HepG2 (cell line): ENCODE measurements around the gene RPS6KL1.

Experiments used
- AHR ChIP-seq: IDR thresholded peaks from 2 replicates; pipeline ENCODE4 v1.6.1; 2018; ENCODE audit warnings: missing genetic modification reagents, missing compliant biosample characterization
- CHD2 ChIP-seq: IDR thresholded peaks from 2 replicates; pipeline ENCODE4 v1.6.1; 2011; ENCODE audit warnings: low read depth, low read length, improper control_type of control experiment
- EEA1 ChIP-seq: sonication (generic); formaldehyde crosslinking; IDR thresholded peaks from 2 replicates; pipeline ENCODE4 v1.5.1; 2020; ENCODE audit warnings: mild to moderate bottlenecking, missing genetic modification reagents, borderline replicate concordance
- POLR2AphosphoS5 ChIP-seq: IDR thresholded peaks from 2 replicates; pipeline ENCODE4 v1.6.1; 2012; ENCODE audit warnings: low read depth, low read length
- ZNF124 ChIP-seq: sonication (generic); formaldehyde crosslinking; IDR thresholded peaks from 2 replicates; pipeline ENCODE4 v1.4.0; 2020; ENCODE audit warnings: missing genetic modification reagents
- ZSCAN9 ChIP-seq: IDR thresholded peaks from 2 replicates; pipeline ENCODE4 v1.6.1; 2016; ENCODE audit warnings: borderline replicate concordance
- TF ChIP-seq, protein P1 (sequence below): sonication (generic); formaldehyde crosslinking; conservative IDR thresholded peaks from 2 replicates; pipeline ENCODE4 v1.8.0; 2022; ENCODE audit warnings: missing genetic modification reagents
- TF ChIP-seq, protein P2 (sequence below): sonication (generic); formaldehyde crosslinking; conservative IDR thresholded peaks from 2 replicates; pipeline ENCODE4 v1.8.0; 2022; ENCODE audit warnings: mild to moderate bottlenecking, moderate library complexity, missing genetic modification reagents

DNA sequence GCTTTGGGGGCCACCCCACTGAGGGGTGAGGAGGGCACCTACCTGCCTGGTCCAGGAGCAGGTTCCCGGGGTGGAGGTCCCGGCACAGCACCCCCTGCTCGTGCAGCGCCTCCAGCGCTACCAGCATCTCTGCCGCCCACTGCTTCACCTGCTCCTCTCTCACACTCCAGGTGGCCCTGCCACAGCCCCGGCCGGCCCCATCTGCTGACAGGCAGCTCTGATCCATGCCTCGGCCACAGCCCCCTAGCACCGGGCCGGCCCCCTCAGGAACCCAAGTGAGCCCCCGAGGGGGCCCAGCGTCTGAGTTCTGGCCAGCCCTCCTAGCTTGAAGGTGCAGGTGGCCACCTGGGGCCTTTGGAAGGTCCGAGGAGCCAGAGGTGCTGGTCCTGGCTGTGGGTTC, 13.6 kb downstream of the RPS6KL1 start:
- TF ChIP-seq, protein P1, sequence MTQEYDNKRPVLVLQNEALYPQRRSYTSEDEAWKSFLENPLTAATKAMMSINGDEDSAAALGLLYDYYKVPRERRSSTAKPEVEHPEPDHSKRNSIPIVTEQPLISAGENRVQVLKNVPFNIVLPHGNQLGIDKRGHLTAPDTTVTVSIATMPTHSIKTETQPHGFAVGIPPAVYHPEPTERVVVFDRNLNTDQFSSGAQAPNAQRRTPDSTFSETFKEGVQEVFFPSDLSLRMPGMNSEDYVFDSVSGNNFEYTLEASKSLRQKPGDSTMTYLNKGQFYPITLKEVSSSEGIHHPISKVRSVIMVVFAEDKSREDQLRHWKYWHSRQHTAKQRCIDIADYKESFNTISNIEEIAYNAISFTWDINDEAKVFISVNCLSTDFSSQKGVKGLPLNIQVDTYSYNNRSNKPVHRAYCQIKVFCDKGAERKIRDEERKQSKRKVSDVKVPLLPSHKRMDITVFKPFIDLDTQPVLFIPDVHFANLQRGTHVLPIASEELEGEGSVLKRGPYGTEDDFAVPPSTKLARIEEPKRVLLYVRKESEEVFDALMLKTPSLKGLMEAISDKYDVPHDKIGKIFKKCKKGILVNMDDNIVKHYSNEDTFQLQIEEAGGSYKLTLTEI: no peak
- TF ChIP-seq CHD2 (no peak), EEA1 (CRISPR knock-in tag) (no peak), AHR (CRISPR knock-in tag) (no peak), ZNF124 (CRISPR knock-in tag) (no peak), POLR2AphosphoS5 (no peak), ZSCAN9 (no peak)
- TF ChIP-seq, protein P2, sequence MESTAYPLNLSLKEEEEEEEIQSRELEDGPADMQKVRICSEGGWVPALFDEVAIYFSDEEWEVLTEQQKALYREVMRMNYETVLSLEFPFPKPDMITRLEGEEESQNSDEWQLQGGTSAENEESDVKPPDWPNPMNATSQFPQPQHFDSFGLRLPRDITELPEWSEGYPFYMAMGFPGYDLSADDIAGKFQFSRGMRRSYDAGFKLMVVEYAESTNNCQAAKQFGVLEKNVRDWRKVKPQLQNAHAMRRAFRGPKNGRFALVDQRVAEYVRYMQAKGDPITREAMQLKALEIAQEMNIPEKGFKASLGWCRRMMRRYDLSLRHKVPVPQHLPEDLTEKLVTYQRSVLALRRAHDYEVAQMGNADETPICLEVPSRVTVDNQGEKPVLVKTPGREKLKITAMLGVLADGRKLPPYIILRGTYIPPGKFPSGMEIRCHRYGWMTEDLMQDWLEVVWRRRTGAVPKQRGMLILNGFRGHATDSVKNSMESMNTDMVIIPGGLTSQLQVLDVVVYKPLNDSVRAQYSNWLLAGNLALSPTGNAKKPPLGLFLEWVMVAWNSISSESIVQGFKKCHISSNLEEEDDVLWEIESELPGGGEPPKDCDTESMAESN (CRISPR knock-in tag): no peak
